Measurements from ENCODE around the gene SCUBE2. TPM values are rescaled to one million over a fixed set of nuclear protein-coding genes. Genes with fewer than 3 reads are reported as not detected.

Gene SCUBE2
- not detected in 2 replicates for total RNA-seq
- 0.56 TPM for total RNA-seq (2013)
- not detected in 2 replicates for polyA plus RNA-seq
- 0.29 TPM in 1 of 2 replicates, not detected in the other for polyA minus RNA-seq

DNA sequence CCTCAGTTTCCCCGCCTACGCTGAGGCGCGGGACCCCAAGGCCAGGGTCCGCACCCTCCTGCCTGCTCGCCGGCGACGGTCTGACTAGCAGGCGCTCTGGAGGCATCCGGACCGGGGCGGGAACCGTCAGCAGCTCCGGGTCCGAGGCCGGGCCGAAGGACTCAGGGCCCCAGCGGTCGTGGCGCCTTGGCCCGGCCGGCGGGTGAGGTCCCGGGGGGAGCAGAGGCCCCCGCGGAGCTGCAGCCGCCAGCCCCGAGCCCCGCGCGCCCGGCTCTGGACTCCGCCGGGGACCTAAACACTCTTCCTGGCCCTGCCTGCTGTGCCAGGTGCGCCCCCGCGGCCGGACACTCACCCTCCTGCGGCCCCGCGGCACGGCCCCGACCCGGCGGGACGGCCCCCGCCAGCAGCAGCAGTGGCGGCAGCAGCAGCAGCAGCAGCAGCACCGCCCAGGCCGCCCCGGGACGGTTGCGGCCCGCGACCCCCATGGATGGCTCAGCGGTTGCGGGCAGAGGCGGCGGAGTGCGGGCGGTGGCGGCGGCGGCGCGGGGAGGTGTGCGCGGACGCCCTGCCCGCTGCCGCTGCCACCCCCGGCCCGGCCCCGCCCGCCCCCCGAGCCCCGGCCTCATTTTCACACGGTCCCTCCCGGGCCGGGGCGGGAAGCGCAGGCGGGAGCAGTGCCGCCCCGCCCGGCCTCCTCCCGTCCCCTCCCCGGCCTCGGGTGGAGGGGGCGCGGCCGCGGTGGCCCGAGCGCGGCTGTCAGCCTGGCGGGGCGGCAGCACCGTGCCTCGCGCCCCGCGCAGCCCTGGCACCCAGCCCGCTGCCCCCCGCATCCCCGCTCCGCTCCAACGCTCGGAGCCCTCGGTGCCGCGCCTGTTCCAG is at the start of gene SCUBE2:
TSS of gene SCUBE2 (minus strand) at position 556 of the 879 bp plus-strand sequence. CDS start at position 485, 71 bp downstream.
- Histone ChIP-seq H3K79me2 (ENCODE audit: control insufficient read depth, insufficient read depth, low read length) (no peaks in the 10 kb centered on the region), H3K9ac (ENCODE audit: low read length) (peak within 1 kb of the TSS; percentile 32), H3K27ac (ENCODE audit: low read length in 2 of 2) (no peak within 1 kb of the TSS), H3K4me3 (ENCODE audit: control extremely low read depth in 1 of 5, extremely low read depth in 1 of 5, insufficient read depth in 1 of 5, low read depth in 2 of 5, low read length in 4 of 5) (peak within 1 kb of the TSS in 1 of 5 experiments; percentile 9), H3K9me3 (ENCODE audit: control extremely low read depth in 1 of 3, control insufficient read depth in 2 of 3, insufficient read depth in 1 of 3, low read length in 2 of 3) (no peaks in the 10 kb centered on the region), H3K4me1 (ENCODE audit: control insufficient read depth in 2 of 2, insufficient read depth in 2 of 2, low read length in 2 of 2) (peaks cover 8 to 14% of the 10 kb centered on the region in 2 donors), H3K27me3 (replicated peaks in 1 of 4; ENCODE audit: control extremely low read depth in 1 of 4, control insufficient read depth in 3 of 4, insufficient read depth in 4 of 4, low read length in 3 of 4) (peaks cover 0 to 47% (median 16%) of the 10 kb centered on the region in 4 experiments), H3K4me2 (replicated peaks; ENCODE audit: low read depth, low read length, poor library complexity, severe bottlenecking) (peak within 1 kb of the TSS; percentile 69), H4K20me1 (ENCODE audit: control insufficient read depth, insufficient read depth, low read length, poor library complexity, severe bottlenecking) (no peaks in the 10 kb centered on the region), H3K36me3 (replicated peaks in 1 of 2; ENCODE audit: control extremely low read depth in 1 of 2, control insufficient read depth in 1 of 2, extremely low read depth in 1 of 2, insufficient read depth in 2 of 2, low read length in 1 of 2) (no peaks in the 10 kb centered on the region), H2AFZ (ENCODE audit: insufficient read depth, low read depth, low read length, poor library complexity, severe bottlenecking) (peak within 1 kb of the TSS; percentile 49)
- WGBS (ENCODE audit: insufficient coverage): 3% methylated on average over 108 of the region's 113 CpGs
- ChIA-PET CTCF (no interaction called here), POLR2A (no interaction called here)
- Mint-ChIP-seq H3K9me3 (ENCODE audit: insufficient read depth) (no peaks in the 10 kb centered on the region), H3K4me3 (peak within 1 kb of the TSS; percentile 73), H3K27me3 (peaks cover 66% of the 10 kb centered on the region), H3K27ac (no peak within 1 kb of the TSS), H3K4me1 (peaks cover 13% of the 10 kb centered on the region)
- no peak for ATAC-seq (ENCODE audit: low read depth)
- peak; percentile 22 for DNase-seq
- intact Hi-C loops (cut with micrococcal nuclease): no loop called here
- TF ChIP-seq EZH2 (IDR thresholded peaks at IDR 0.05; ENCODE audit: borderline replicate concordance, insufficient read depth, low read depth, low read length, poor library complexity, severe bottlenecking): peak; percentile 72
- TF ChIP-seq, protein P1, sequence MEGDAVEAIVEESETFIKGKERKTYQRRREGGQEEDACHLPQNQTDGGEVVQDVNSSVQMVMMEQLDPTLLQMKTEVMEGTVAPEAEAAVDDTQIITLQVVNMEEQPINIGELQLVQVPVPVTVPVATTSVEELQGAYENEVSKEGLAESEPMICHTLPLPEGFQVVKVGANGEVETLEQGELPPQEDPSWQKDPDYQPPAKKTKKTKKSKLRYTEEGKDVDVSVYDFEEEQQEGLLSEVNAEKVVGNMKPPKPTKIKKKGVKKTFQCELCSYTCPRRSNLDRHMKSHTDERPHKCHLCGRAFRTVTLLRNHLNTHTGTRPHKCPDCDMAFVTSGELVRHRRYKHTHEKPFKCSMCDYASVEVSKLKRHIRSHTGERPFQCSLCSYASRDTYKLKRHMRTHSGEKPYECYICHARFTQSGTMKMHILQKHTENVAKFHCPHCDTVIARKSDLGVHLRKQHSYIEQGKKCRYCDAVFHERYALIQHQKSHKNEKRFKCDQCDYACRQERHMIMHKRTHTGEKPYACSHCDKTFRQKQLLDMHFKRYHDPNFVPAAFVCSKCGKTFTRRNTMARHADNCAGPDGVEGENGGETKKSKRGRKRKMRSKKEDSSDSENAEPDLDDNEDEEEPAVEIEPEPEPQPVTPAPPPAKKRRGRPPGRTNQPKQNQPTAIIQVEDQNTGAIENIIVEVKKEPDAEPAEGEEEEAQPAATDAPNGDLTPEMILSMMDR (IDR thresholded peaks at IDR 0.05): no peak

DNA sequence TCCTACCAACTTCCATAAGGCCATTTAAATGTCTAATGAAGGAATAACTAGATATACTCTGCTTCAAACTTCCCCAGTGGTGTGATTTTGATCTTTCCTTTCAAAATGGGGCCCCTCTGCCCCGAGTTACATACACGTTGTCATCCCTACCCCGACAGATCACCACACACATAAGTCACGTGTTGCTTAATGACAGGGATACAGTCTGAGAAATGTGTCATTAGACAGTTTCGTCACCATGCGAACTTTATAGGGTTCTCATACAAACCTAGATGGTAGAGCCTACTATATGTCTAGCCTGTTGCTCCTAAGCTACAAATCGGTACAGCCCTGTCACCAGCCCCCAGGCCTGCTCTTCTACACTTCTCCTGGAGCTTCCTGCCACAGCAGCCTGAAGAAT is 49.8 kb upstream of the SCUBE2 start:
- no peak overlapping the region for H2AFZ ChIP-seq (ENCODE audit: insufficient read depth, low read depth, low read length, poor library complexity, severe bottlenecking)
- intact Hi-C loops (cut with micrococcal nuclease): no loop called here
- Mint-ChIP-seq H3K27me3 (no peaks in the 10 kb centered on the region), H3K4me1 (peaks cover 3% of the 10 kb centered on the region), H3K27ac (no peak overlapping the region), H3K9me3 (ENCODE audit: insufficient read depth) (no peaks in the 10 kb centered on the region), H3K4me3 (no peak overlapping the region)
- ATAC-seq (ENCODE audit: low read depth) (no peak), DNase-seq (no peak)
- no peak overlapping the region for H3K27ac ChIP-seq (ENCODE audit: low read length in 2 of 2)
- no peaks in the 10 kb centered on the region for H3K4me1 ChIP-seq (ENCODE audit: control insufficient read depth in 2 of 2, insufficient read depth in 2 of 2, low read length in 2 of 2)
- 100% methylated on average over 1 of the region's 7 CpGs for WGBS (ENCODE audit: insufficient coverage)
- H3K27me3 ChIP-seq (replicated peaks in 1 of 4; ENCODE audit: control extremely low read depth in 1 of 4, control insufficient read depth in 3 of 4, insufficient read depth in 4 of 4, low read length in 3 of 4): no peaks in the 10 kb centered on the region
- TF ChIP-seq, protein P1 (IDR thresholded peaks at IDR 0.05): no peak
- no peak for TF ChIP-seq EZH2 (IDR thresholded peaks at IDR 0.05; ENCODE audit: borderline replicate concordance, insufficient read depth, low read depth, low read length, poor library complexity, severe bottlenecking)
- H3K4me3 ChIP-seq (ENCODE audit: control extremely low read depth in 1 of 5, extremely low read depth in 1 of 5, insufficient read depth in 1 of 5, low read depth in 2 of 5, low read length in 4 of 5): no peak overlapping the region
- POLR2A ChIA-PET: no interaction called here
- no peaks in the 10 kb centered on the region for H3K79me2 ChIP-seq (ENCODE audit: control insufficient read depth, insufficient read depth, low read length)
- no peak overlapping the region for H3K9ac ChIP-seq (ENCODE audit: low read length)
- no peaks in the 10 kb centered on the region for H4K20me1 ChIP-seq (ENCODE audit: control insufficient read depth, insufficient read depth, low read length, poor library complexity, severe bottlenecking)
- H3K9me3 ChIP-seq (ENCODE audit: control extremely low read depth in 1 of 3, control insufficient read depth in 2 of 3, insufficient read depth in 1 of 3, low read length in 2 of 3): no peaks in the 10 kb centered on the region
- CTCF ChIA-PET: interaction anchor here (0.6 kb wide), 1 partner anchor 183 kb away, joined by 4 read pairs; no protein-coding TSS in a partner anchor
- no peak overlapping the region for H3K4me2 ChIP-seq (replicated peaks; ENCODE audit: low read depth, low read length, poor library complexity, severe bottlenecking)
- peaks cover 1 to 48% of the 10 kb centered on the region in 2 experiments for H3K36me3 ChIP-seq (replicated peaks in 1 of 2; ENCODE audit: control extremely low read depth in 1 of 2, control insufficient read depth in 1 of 2, extremely low read depth in 1 of 2, insufficient read depth in 2 of 2, low read length in 1 of 2)
